GM18505 (cell line): ENCODE results near the gene MINK1.
"Not testable (repeated sequence)": the region's sequence is repeated elsewhere in the genome, so short reads cannot be mapped to it uniquely, and the experiment has no call there.

Experiments
- ATAC-seq: cut with Tn5 transposase; IDR thresholded peaks from one replicate; pipeline ENCODE4 v1.9.1; 2021; ENCODE audit not compliant: unreplicated experiment
- POLR2A ChIP-seq: IDR thresholded peaks from 4 replicates; pipeline ENCODE4 v1.6.1; 2011; ENCODE audit warnings: borderline replicate concordance; ENCODE audit not compliant: insufficient read depth, insufficient read length; ENCODE audit errors: extremely low read depth

The MINK1 gene

GRCh38 chr17:4849011-4849536 is 15.9 kb downstream of the MINK1 start:
- no peak for ATAC-seq
- no peak for TF ChIP-seq POLR2A

GRCh38 chr17:4850246-4850645 is 17.1 kb downstream of the MINK1 start:
- ATAC-seq, result no peak
- no peak for TF ChIP-seq POLR2A

- ATAC-seq, result no peak
- no peak for TF ChIP-seq POLR2A
Measured at GRCh38 chr17:4851084-4851483, 17.9 kb downstream of the MINK1 start.

- no peak for ATAC-seq
- no peak for TF ChIP-seq POLR2A
Measured at GRCh38 chr17:4852567-4853207, 19.5 kb downstream of the MINK1 start.

GRCh38 chr17:4853208-4853671 is 20.1 kb downstream of the MINK1 start:
- no peak for ATAC-seq
- TF ChIP-seq POLR2A, result no peak

- no peak for ATAC-seq
- TF ChIP-seq POLR2A, result no peak
Measured at GRCh38 chr17:4854111-4854681, 21.1 kb downstream of the MINK1 start.

- no peak for ATAC-seq
- TF ChIP-seq POLR2A, result no peak
Measured at GRCh38 chr17:4856271-4856936, 23.3 kb downstream of the MINK1 start.

GRCh38 chr17:4856937-4857314 is 23.8 kb downstream of the MINK1 start:
- TF ChIP-seq POLR2A, result no peak
- ATAC-seq, result no peak

GRCh38 chr17:4857347-4857746 is 24.2 kb downstream of the MINK1 start:
- not testable (repeated sequence) for ATAC-seq

GRCh38 chr17:4858068-4858881 is 25.1 kb downstream of the MINK1 start:
- TF ChIP-seq POLR2A, result no peak

GRCh38 chr17:4858882-4859260 is 25.7 kb downstream of the MINK1 start:
- TF ChIP-seq POLR2A, result no peak
- ATAC-seq, result no peak

More at GRCh38 chr17:4858068-4858881, 25.1 kb downstream of the MINK1 start:
- no peak for ATAC-seq

GRCh38 chr17:4859816-4860625 is 26.9 kb downstream of the MINK1 start:
- no peak for TF ChIP-seq POLR2A
- ATAC-seq, result no peak
